C4-2B (cell line): ENCODE measurements around the gene RASSF7.
"Not testable (repeated sequence)": the region's sequence is repeated elsewhere in the genome, so short reads cannot be mapped to it uniquely, and the experiment has no call there.

ENCODE experiments used
- H3K27ac ChIP-seq: fragments of 450-650 bp; 2 replicates; pipeline ENCODE4 v1.5.1; 2017
- ZFX ChIP-seq: fragments of 450-650 bp; IDR thresholded peaks from 2 replicates; pipeline ENCODE4 v1.6.1; 2017
- TF ChIP-seq, protein P1 (sequence below): fragments of 450-650 bp; conservative IDR thresholded peaks from 2 replicates; pipeline ENCODE4 v1.5.1; 2017; ENCODE audit warnings: mild to moderate bottlenecking

The RASSF7 gene

DNA sequence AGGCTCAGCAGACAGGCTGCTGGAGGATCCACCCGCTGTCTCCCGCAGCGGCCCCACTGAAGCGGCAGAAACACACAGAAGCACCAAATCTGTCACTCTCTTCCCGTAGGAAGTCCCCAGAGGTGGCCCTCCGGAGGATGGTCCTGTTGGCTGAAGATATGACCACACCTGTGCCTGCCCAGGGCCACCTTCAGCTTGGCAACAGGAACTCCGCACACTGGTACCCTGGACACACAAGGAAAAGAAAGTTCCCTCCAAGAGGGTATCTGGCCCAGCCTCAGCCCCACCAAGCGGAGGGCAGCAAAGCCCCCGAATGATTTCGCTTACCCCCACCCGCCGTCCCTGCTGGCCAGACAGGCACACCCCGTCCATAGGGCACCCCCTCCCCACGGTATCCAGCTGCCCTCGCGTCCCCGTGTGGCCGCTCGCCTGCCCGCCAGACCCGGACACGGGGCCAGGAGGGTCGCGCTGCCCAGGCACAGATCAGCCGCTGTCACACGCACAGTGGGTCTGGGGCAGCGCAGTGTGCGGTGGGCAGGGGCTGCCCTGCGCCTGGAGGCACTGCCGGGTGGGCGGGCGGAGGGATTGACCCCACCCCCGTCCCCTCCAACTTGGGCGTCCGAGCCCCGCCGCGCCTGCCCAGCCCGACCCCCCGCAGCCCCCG is 7.0 kb downstream of the RASSF7 start:
- peak overlapping the region; percentile 90 for H3K27ac ChIP-seq
- TF ChIP-seq ZFX = no peak
- TF ChIP-seq, protein P1, sequence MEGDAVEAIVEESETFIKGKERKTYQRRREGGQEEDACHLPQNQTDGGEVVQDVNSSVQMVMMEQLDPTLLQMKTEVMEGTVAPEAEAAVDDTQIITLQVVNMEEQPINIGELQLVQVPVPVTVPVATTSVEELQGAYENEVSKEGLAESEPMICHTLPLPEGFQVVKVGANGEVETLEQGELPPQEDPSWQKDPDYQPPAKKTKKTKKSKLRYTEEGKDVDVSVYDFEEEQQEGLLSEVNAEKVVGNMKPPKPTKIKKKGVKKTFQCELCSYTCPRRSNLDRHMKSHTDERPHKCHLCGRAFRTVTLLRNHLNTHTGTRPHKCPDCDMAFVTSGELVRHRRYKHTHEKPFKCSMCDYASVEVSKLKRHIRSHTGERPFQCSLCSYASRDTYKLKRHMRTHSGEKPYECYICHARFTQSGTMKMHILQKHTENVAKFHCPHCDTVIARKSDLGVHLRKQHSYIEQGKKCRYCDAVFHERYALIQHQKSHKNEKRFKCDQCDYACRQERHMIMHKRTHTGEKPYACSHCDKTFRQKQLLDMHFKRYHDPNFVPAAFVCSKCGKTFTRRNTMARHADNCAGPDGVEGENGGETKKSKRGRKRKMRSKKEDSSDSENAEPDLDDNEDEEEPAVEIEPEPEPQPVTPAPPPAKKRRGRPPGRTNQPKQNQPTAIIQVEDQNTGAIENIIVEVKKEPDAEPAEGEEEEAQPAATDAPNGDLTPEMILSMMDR = no peak

DNA sequence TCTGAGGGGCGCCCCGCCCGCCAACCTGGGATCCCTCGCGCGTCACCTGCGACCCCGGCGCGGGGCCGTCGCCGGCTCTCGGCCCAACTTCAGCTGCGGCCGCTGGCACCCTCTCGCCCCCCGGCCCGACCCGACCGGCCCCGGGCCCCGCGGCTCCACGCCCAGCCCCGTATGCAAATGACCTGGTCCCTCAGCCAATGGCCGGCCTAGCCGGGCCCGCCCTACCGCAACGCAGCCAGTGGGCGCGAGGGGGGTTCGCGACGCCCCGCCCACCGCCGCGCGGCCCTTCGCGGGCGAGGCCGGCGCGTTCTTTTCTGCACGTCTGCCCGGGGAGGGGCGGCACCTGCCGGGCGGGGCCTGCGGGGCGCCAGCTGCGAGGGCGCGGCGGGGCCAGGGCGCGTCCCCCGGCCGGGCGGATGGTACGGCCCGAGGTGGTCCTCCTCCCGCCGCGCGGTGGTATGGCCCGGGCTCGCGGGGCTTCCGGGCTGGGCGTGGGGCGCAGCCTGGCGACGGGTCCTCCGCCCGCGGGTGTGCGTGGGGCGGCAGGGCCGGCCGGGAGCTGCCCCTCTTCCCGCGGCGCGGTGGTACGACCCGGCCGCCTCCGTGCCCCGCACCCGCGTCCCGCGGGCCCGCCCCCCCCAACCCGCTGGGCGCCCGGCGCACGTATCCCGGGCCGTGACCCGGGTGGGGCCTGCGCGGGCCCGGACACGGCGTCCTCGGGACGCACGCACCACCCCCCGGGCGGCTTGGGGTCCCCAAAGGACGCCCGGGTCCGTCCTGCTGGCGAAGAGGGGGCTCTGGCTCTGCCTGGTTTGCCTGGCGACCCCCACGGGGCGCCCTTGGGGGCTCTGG is 7.8 kb downstream of the RASSF7 start:
- H3K27ac ChIP-seq = peak overlapping the region; percentile 90
- TF ChIP-seq, protein P1 = no peak
- peak; percentile 32; the same call in 1 of the 2 replicates for TF ChIP-seq ZFX

DNA sequence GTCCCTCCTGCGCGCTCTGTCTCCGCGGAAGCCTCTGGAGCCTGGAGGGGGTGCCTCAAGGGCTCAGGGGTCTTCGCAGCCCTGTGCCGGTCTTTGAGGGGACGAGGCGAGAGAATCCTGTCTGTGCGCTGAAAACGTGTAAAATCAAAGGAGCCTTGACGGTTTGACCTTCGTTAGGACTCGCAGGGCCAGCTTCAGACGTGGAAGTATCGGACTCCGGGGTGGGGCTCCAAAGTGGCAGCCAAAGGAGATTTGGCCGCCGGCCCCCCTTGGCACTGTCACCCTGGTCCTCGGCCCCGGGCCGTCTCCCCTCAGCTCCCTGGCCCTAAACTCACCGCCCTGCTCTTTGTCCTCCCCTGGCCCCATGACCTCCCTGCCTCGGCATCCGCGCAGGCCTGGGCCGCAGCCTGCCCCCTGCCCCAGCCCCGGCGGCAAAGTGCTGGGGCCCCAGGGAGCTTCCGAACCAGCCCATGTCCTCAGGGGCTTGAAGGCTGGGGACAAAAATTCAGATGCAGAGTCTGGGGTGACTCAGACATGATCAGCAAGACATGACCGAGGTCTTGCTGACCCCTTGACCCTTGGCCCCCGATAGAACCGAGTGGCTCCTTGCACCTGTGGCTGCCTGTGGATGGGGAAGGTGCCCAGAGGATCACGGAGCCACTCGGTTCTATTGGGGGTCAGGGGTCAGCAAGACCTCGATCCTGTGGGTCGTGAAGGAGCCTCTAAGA is 8.6 kb downstream of the RASSF7 start:
- TF ChIP-seq, protein P1 = no peak
- TF ChIP-seq ZFX = no peak

DNA sequence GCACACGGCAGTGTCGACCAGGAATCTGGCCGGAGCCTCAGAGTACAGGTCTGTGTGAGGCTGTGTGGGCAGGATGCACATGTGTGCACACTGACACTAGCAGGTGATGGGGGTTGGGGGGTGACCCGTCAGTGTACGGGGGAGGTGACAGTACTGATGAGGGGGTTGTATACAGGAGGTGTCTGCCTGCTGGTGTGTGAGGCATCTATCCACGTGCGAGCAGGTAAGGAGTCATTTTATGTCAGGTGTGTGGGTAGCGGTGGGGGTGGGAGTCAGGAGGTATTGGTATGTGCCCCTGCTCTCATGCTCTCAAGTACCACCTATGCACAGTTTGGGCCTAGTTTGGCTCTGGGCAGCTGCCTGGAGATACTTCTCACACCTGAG is 11.0 kb downstream of the RASSF7 start:
- TF ChIP-seq, protein P1 = no peak
- TF ChIP-seq ZFX = no peak
- H3K27ac ChIP-seq = no peak overlapping the region

More for the DNA sequence above, 8.6 kb downstream of the RASSF7 start:
- H3K27ac ChIP-seq = peak overlapping the region; percentile 90

DNA sequence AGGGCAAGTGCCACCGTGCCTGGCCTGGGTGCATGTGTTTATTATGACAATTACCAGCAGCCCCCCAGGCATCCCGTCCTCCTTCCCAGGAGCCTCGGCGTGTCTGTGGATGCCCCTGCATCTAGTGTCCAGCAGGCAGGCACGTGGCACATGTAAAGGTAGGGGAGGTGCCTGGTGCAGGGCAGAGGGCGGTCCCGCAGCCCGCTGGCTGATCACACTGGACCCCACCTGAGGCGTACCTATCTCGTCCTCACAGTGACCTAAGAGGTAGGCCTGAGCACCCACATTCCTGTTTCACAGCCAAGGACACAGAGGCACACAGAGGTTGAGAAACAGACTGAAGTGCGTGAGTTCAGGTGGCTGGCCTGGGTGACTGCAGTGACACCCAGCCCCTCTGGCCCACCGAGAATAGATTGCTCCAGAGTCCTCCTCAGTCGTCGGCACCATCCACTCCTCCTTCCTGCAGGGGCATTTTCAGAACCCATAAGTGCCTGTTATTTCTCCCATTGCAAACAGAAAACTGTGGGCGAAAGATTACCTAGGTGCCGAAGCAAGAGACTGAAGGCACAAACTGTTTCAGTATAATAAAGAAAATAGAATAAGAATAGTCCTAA is 12.5 kb downstream of the RASSF7 start:
- no peak overlapping the region for H3K27ac ChIP-seq
- TF ChIP-seq ZFX = no peak
- TF ChIP-seq, protein P1 = no peak

DNA sequence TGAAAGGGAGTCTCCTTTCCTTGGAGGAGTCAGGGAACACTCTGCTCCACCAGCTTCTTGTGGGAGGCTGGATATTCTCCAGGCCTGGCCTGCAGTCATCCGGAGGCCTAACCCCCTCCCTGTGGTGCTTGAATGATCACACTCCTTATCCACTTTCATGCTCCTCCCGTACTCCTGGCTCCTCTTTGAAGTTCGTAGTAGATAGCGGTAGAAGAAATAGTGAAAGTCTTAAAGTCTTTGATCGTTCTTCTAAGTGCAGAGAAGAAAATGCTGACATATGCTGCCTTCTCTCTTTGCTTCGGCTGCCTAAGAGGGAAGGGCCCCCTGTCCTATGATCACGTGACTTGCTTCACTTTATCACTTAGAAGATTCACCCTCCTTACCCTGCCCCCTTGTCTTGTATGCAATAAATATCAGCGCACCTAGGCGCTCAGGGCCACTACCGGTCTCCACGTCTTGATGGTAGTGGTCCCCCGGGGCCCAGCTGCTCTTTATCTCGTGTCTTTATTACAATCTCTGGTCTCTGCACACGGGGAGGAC is 13.3 kb downstream of the RASSF7 start:
- H3K27ac ChIP-seq = not testable (repeated sequence)

DNA sequence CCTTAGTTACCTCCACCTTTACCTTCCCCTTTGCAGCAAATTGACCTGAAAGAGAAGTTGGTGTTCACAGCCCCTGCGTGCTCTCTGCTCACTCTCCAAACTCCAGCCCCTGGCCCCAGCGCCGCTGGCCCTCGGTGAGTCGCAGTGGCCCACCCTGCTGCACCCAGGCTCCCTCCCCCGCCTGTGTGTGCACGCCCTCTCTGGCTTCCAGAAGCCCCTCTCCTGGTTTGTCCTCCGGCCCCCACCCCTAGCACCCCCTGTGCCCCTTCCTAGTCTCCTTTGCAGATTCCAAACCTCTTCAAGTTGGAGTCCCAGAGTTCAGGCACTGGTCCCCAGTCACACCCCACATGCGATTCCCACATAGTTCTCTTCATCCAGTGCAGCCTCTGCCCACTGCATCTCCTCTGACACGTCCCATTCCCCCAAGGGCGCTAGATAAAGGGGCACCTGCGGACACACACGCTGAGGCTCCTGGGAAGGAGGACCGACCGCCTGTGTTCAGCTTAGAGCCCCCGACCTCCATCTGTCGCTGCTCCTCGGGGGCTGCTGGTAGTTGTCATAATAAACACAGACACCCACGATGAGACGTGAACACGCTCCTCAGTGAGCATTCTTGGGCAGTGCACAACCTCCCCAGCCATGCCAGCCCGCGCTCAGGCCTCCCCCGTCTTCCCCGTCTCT is 14.0 kb downstream of the RASSF7 start:
- H3K27ac ChIP-seq = peak overlapping the region; percentile 97
- TF ChIP-seq, protein P1 = no peak
- no peak for TF ChIP-seq ZFX
